ENCODE data around the gene TNFRSF6B.
A peak's percentile ranks its signal among the peaks of the same experiment; 100 is the strongest.

TNFRSF6B gene

GRCh38 chr20:63734946-63735858 is 38.8 kb downstream of the TNFRSF6B start:
- no peak for TF ChIP-seq CTCF (IDR thresholded peaks at IDR 0.05; ENCODE audit: low read depth, low read length)
- Histone ChIP-seq H3K27me3 (peaks cover 3% of the 10 kb centered on the region; the same call in 1 of the 2 replicates), H3K4me3 (ENCODE audit: low read depth, low read length) (no peak overlapping the region), H3K36me3 (peaks cover 28% of the 10 kb centered on the region), H3K9me3 (no peaks in the 10 kb centered on the region), H3K4me1 (peaks cover 3% of the 10 kb centered on the region)
- no peak for DNase-seq

- H3K4me3 ChIP-seq (ENCODE audit: low read depth, low read length): no peak within 1 kb of the TSS
- no peak for DNase-seq
- H3K27me3 ChIP-seq: peaks cover 3% of the 10 kb centered on the region; the same call in 1 of the 2 replicates
- H3K4me1 ChIP-seq: peaks cover 3% of the 10 kb centered on the region
- no peaks in the 10 kb centered on the region for H3K9me3 ChIP-seq
- TF ChIP-seq CTCF (IDR thresholded peaks at IDR 0.05; ENCODE audit: low read depth, low read length): no peak
- H3K36me3 ChIP-seq: peaks cover 28% of the 10 kb centered on the region
These were observed 39.6 kb downstream of the TNFRSF6B start, which contains the start of gene LIME1 for GRCh38 chr20:63735859-63736718. LIME1 (plus strand) TSS chr20:63736664; CDS start chr20:63737550, 886 bp downstream.

GRCh38 chr20:63736893-63737694 is 40.6 kb downstream of the TNFRSF6B start:
- TF ChIP-seq CTCF (IDR thresholded peaks at IDR 0.05; ENCODE audit: low read depth, low read length): no peak
- no peak overlapping the region for H3K4me3 ChIP-seq (ENCODE audit: low read depth, low read length)
- peak; percentile 12 for DNase-seq
- H3K36me3 ChIP-seq: peaks cover 34% of the 10 kb centered on the region
- H3K9me3 ChIP-seq: no peaks in the 10 kb centered on the region
- H3K27me3 ChIP-seq: peaks cover 3% of the 10 kb centered on the region; the same call in 1 of the 2 replicates
- peaks cover 3% of the 10 kb centered on the region for H3K4me1 ChIP-seq

- H3K9me3 ChIP-seq: no peaks in the 10 kb centered on the region
- H3K36me3 ChIP-seq: peaks cover 38% of the 10 kb centered on the region
- H3K27me3 ChIP-seq: peaks cover 3% of the 10 kb centered on the region; the same call in 1 of the 2 replicates
- H3K4me3 ChIP-seq (ENCODE audit: low read depth, low read length): no peak overlapping the region
- H3K4me1 ChIP-seq: peaks cover 3% of the 10 kb centered on the region
- TF ChIP-seq CTCF (IDR thresholded peaks at IDR 0.05; ENCODE audit: low read depth, low read length): no peak
- DNase-seq: no peak
These were observed 41.2 kb downstream of the TNFRSF6B start for GRCh38 chr20:63737695-63737944.

- no peak for TF ChIP-seq CTCF (IDR thresholded peaks at IDR 0.05; ENCODE audit: low read depth, low read length)
- peaks cover 35% of the 10 kb centered on the region for H3K36me3 ChIP-seq
- peaks cover 3% of the 10 kb centered on the region; the same call in 1 of the 2 replicates for H3K27me3 ChIP-seq
- no peak for DNase-seq
- H3K9me3 ChIP-seq: no peaks in the 10 kb centered on the region
- peaks cover 3% of the 10 kb centered on the region for H3K4me1 ChIP-seq
- H3K4me3 ChIP-seq (ENCODE audit: low read depth, low read length): no peak overlapping the region
These were observed 41.7 kb downstream of the TNFRSF6B start for GRCh38 chr20:63737945-63738686.

All from BE2C (cell line).